GM23338 (cell line): Measurements from ENCODE around the gene EXOC3. TPM values are rescaled to one million over a fixed set of nuclear protein-coding genes. Genes with fewer than 3 reads are reported as not detected.

ENCODE experiments used
- ATAC-seq: fragments of 200-7000 bp; cut with Tn5 transposase; 3 replicates; pipeline ENCODE4 v1.9.1; 2020
- DNase-seq: peaks from one replicate; pipeline ENCODE4 v3.0.0-alpha.2; 2015; ENCODE audit warnings: low spot score
- H2AFZ ChIP-seq: fragments of 200-600 bp; sonication (generic); 2 replicates; pipeline ENCODE4 v1.8.0; 2016; ENCODE audit warnings: antibody characterized with exemption, mild to moderate bottlenecking, moderate library complexity
- H3F3A ChIP-seq: fragments of 200-600 bp; sonication (generic); replicated peaks from 2 replicates; pipeline ENCODE4 v1.8.0; 2017; ENCODE audit warnings: antibody characterized with exemption, mixed run types, low read depth
- H3K27ac ChIP-seq: fragments of 200-600 bp; sonication (generic); 2 replicates; pipeline ENCODE4 v1.6.1; 2016; ENCODE audit warnings: low read depth
- H3K27me3 ChIP-seq: fragments of 200-600 bp; sonication (generic); 2 replicates; pipeline ENCODE4 v1.8.0; 2016; ENCODE audit warnings: mild to moderate bottlenecking, mixed run types, moderate library complexity; ENCODE audit not compliant: insufficient read depth
- H3K36me3 ChIP-seq: fragments of 200-600 bp; sonication (generic); 2 replicates; pipeline ENCODE4 v1.8.0; 2016; ENCODE audit warnings: mild to moderate bottlenecking; ENCODE audit not compliant: insufficient read depth
- H3K4me1 ChIP-seq: fragments of 200-600 bp; sonication (generic); 2 replicates; pipeline ENCODE4 v1.8.0; 2016; ENCODE audit warnings: mild to moderate bottlenecking, moderate library complexity; ENCODE audit not compliant: insufficient read depth
- H3K4me2 ChIP-seq: fragments of 200-600 bp; sonication (generic); 2 replicates; pipeline ENCODE4 v1.7.1; 2017; ENCODE audit warnings: mixed run types
- H3K4me3 ChIP-seq: fragments of 200-600 bp; sonication (generic); 2 replicates; pipeline ENCODE4 v1.6.1; 2016; ENCODE audit warnings: mixed run types
- H3K79me2 ChIP-seq: fragments of 200-600 bp; sonication (generic); replicated peaks from 2 replicates; pipeline ENCODE4 v1.8.0; 2017; ENCODE audit warnings: mild to moderate bottlenecking; ENCODE audit not compliant: insufficient read depth
- H3K9me2 ChIP-seq: fragments of 200-600 bp; sonication (generic); 2 replicates; pipeline ENCODE4 v1.8.0; 2017; ENCODE audit not compliant: insufficient read depth
- H4K20me1 ChIP-seq: fragments of 200-600 bp; sonication (generic); replicated peaks from 2 replicates; pipeline ENCODE4 v1.8.0; 2017; ENCODE audit warnings: mild to moderate bottlenecking; ENCODE audit not compliant: insufficient read depth
- H3K27ac Mint-ChIP-seq: 2 replicates; pipeline ENCODE4 v1.8.0; 2020; ENCODE audit warnings: inconsistent platforms, mild to moderate bottlenecking, moderate library complexity, mixed read lengths
- H3K27me3 Mint-ChIP-seq: 3 replicates; pipeline ENCODE4 v1.8.0; 2022; ENCODE audit warnings: low read depth, mild to moderate bottlenecking, moderate library complexity, mixed read lengths, inconsistent platforms; ENCODE audit not compliant: insufficient read depth, poor library complexity
- H3K36me3 Mint-ChIP-seq: 3 replicates; pipeline ENCODE4 v1.8.0; 2021; ENCODE audit warnings: low read depth, mild to moderate bottlenecking, inconsistent platforms, moderate library complexity, mixed read lengths
- H3K4me1 Mint-ChIP-seq: 3 replicates; pipeline ENCODE4 v1.8.0; 2020; ENCODE audit warnings: mild to moderate bottlenecking, inconsistent platforms, mixed read lengths
- H3K4me3 Mint-ChIP-seq: 3 replicates; pipeline ENCODE4 v1.8.0; 2021; ENCODE audit warnings: moderate library complexity, mild to moderate bottlenecking, inconsistent platforms, mixed read lengths
- H3K9me3 Mint-ChIP-seq: 3 replicates; pipeline ENCODE4 v1.8.0; 2020; ENCODE audit warnings: moderate library complexity, mild to moderate bottlenecking, inconsistent platforms, mixed read lengths
- CREB1 ChIP-seq: fragments of 250-450 bp; sonication (Bioruptor Pico); IDR thresholded peaks from 2 replicates; pipeline ENCODE4 v1.5.0; 2020; ENCODE audit warnings: low read depth, mild to moderate bottlenecking, moderate library complexity
- EZH2 ChIP-seq: fragments of 200-600 bp; sonication (generic); IDR thresholded peaks from one replicate; pipeline ENCODE4 v1.8.0; 2017; ENCODE audit warnings: antibody characterized with exemption, mild to moderate bottlenecking, low read depth; ENCODE audit not compliant: unreplicated experiment
- EZH2phosphoT487 ChIP-seq: fragments of 200-600 bp; sonication (generic); IDR thresholded peaks from one replicate; pipeline ENCODE4 v1.8.1; 2018; ENCODE audit warnings: antibody characterized with exemption; ENCODE audit not compliant: unreplicated experiment
- JUNB ChIP-seq: IDR thresholded peaks from one replicate; pipeline ENCODE4 v1.6.1; 2016; ENCODE audit warnings: antibody characterized with exemption; ENCODE audit not compliant: unreplicated experiment
- NANOG ChIP-seq: IDR thresholded peaks from 2 replicates; pipeline ENCODE4 v1.6.1; 2016; ENCODE audit warnings: antibody characterized with exemption, borderline replicate concordance
- POLR2AphosphoS5 ChIP-seq: IDR thresholded peaks from 2 replicates; pipeline ENCODE4 v1.6.1; 2016; ENCODE audit warnings: antibody characterized with exemption, low read depth
- REST ChIP-seq: IDR thresholded peaks from one replicate; pipeline ENCODE4 v1.6.1; 2018; ENCODE audit warnings: antibody characterized with exemption; ENCODE audit not compliant: unreplicated experiment
- STAT1 ChIP-seq: IDR thresholded peaks from one replicate; pipeline ENCODE4 v1.6.1; 2016; ENCODE audit warnings: antibody characterized with exemption; ENCODE audit not compliant: unreplicated experiment
- ZNF114 ChIP-seq: fragments of 250-450 bp; sonication (Bioruptor Pico); IDR thresholded peaks from 2 replicates; pipeline ENCODE4 v1.5.0; 2020; ENCODE audit warnings: mild to moderate bottlenecking, moderate library complexity
- ZNF331 ChIP-seq: fragments of 250-450 bp; sonication (Bioruptor Pico); IDR thresholded peaks from 2 replicates; pipeline ENCODE4 v1.5.0; 2020; ENCODE audit warnings: low read depth, mild to moderate bottlenecking, moderate library complexity
- ZNF462 ChIP-seq: fragments of 250-450 bp; sonication (Bioruptor Pico); IDR thresholded peaks from 2 replicates; pipeline ENCODE4 v1.5.0; 2020; ENCODE audit warnings: mild to moderate bottlenecking, moderate library complexity
- polyA plus RNA-seq: library from polyadenylated mRNA; unstranded; fragments of >200 nt; fragmentation: Nextera tagmentation; extraction: Ambion mirVana; gene quantifications from 2 replicates; pipeline ENCODE4 v1.2.1, GENCODE V29; 2016
- total RNA-seq: library from RNA; depleted of rRNA; stranded (reverse); fragments of >200 nt; shearing (Covaris generic); gene quantifications from 2 replicates; pipeline ENCODE4 v1.2.3, GENCODE V29; 2014
- TF ChIP-seq, protein P1 (sequence below), 2 experiments: fragments of 200-600 bp in 1 of 2; sonication (generic) in 1 of 2; conservative IDR thresholded peaks; 2 replicates each; pipeline versions ENCODE4 v1.5.1 to v1.6.1; 2016 to 2017; ENCODE audit warnings: antibody characterized with exemption in 2 of 2, low read depth in 2 of 2, mild to moderate bottlenecking in 2 of 2, moderate library complexity in 1 of 2
- TF ChIP-seq, protein P2 (sequence below): IDR thresholded peaks from 2 replicates; pipeline ENCODE4 v1.6.1; 2016; ENCODE audit warnings: antibody characterized with exemption

EXOC3 gene
- total and polyA plus RNA-seq, 2 experiments from 2014 or later = 13.4 to 31.6 TPM

GRCh38 chr5:460273-460625, 17.3 kb downstream of the EXOC3 start:
- Mint-ChIP-seq H3K27ac (no peak overlapping the region), H3K9me3 (no peaks in the 10 kb centered on the region), H3K4me3 (no peak overlapping the region), H3K4me1 (peaks cover 2% of the 10 kb centered on the region; the same call in 2 of the 3 replicates), H3K36me3 (peaks cover 40% of the 10 kb centered on the region), H3K27me3 (no peaks in the 10 kb centered on the region)
- H3K27ac ChIP-seq = no peak overlapping the region
- H4K20me1 ChIP-seq = no peaks in the 10 kb centered on the region
- H3F3A ChIP-seq = no peaks in the 10 kb centered on the region
- H3K27me3 ChIP-seq = no peaks in the 10 kb centered on the region
- no peak overlapping the region for H3K4me3 ChIP-seq
- DNase-seq (no peak), ATAC-seq (no peak)
- TF ChIP-seq POLR2AphosphoS5 (no peak), STAT1 (no peak), NANOG (no peak), EZH2phosphoT487 (no peak), JUNB (no peak), REST (no peak), ZNF331 (CRISPR knock-in tag) (no peak), ZNF462 (CRISPR knock-in tag) (no peak), EZH2 (no peak), ZNF114 (no peak), CREB1 (no peak)
- TF ChIP-seq, protein P1, sequence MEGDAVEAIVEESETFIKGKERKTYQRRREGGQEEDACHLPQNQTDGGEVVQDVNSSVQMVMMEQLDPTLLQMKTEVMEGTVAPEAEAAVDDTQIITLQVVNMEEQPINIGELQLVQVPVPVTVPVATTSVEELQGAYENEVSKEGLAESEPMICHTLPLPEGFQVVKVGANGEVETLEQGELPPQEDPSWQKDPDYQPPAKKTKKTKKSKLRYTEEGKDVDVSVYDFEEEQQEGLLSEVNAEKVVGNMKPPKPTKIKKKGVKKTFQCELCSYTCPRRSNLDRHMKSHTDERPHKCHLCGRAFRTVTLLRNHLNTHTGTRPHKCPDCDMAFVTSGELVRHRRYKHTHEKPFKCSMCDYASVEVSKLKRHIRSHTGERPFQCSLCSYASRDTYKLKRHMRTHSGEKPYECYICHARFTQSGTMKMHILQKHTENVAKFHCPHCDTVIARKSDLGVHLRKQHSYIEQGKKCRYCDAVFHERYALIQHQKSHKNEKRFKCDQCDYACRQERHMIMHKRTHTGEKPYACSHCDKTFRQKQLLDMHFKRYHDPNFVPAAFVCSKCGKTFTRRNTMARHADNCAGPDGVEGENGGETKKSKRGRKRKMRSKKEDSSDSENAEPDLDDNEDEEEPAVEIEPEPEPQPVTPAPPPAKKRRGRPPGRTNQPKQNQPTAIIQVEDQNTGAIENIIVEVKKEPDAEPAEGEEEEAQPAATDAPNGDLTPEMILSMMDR (conservative IDR thresholded peaks at IDR 0.05; ENCODE audit: low read depth in 2 of 2) = no peak
- TF ChIP-seq, protein P2, sequence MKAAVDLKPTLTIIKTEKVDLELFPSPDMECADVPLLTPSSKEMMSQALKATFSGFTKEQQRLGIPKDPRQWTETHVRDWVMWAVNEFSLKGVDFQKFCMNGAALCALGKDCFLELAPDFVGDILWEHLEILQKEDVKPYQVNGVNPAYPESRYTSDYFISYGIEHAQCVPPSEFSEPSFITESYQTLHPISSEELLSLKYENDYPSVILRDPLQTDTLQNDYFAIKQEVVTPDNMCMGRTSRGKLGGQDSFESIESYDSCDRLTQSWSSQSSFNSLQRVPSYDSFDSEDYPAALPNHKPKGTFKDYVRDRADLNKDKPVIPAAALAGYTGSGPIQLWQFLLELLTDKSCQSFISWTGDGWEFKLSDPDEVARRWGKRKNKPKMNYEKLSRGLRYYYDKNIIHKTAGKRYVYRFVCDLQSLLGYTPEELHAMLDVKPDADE = no peak
- no peaks in the 10 kb centered on the region for H3K9me2 ChIP-seq
- H3K36me3 ChIP-seq = peaks cover 20% of the 10 kb centered on the region; the same call in 1 of the 2 replicates
- H3K4me2 ChIP-seq = no peak overlapping the region
- no peak overlapping the region for H2AFZ ChIP-seq
- H3K79me2 ChIP-seq = peaks cover 11% of the 10 kb centered on the region
- H3K4me1 ChIP-seq = peaks cover under 1% of the 10 kb centered on the region; the same call in 1 of the 2 replicates
